ENCODE data around the gene SFTPD. TPM values are rescaled to one million over a fixed set of nuclear protein-coding genes. Genes with fewer than 3 reads are reported as not detected.

Gene SFTPD
- 0.54 and 1.1 TPM in 2 replicates for total RNA-seq (2021; fragmentation: NEBNext Ultra II Directional; extraction: Animal tissue kit (Norgen Biotek cat#: 25700))
- polyA plus RNA-seq (2011; rRNA removed), result 0.20 and 0.21 TPM in 2 replicates
- polyA plus RNA-seq (2011; cell fraction: cytosol; rRNA removed), result 0.57 TPM
- 0.58 TPM for polyA plus RNA-seq (2011; cell fraction: nucleus; rRNA removed)
- 0.33 to 0.93 TPM (median 0.69 TPM) in 4 replicates for polyA plus RNA-seq (2012, experiment 1 of 2)
- 0.39 TPM for polyA plus RNA-seq (2012, experiment 2 of 2)
- 0.32 TPM for polyA plus RNA-seq (2013, experiment 1 of 2)
- polyA plus RNA-seq (2013, experiment 2 of 2), result 0.33 TPM
- polyA minus RNA-seq (2011; rRNA and poly(A)+ RNA removed), result 0.17 and 0.38 TPM in 2 replicates
- not detected for polyA minus RNA-seq (2011; cell fraction: cytosol; rRNA and poly(A)+ RNA removed)
- polyA minus RNA-seq (2011; cell fraction: nucleus; rRNA and poly(A)+ RNA removed), result not detected
- long read RNA-seq, experiment 1, result 0 reads
- long read RNA-seq, experiment 2, result 0 reads

DNA sequence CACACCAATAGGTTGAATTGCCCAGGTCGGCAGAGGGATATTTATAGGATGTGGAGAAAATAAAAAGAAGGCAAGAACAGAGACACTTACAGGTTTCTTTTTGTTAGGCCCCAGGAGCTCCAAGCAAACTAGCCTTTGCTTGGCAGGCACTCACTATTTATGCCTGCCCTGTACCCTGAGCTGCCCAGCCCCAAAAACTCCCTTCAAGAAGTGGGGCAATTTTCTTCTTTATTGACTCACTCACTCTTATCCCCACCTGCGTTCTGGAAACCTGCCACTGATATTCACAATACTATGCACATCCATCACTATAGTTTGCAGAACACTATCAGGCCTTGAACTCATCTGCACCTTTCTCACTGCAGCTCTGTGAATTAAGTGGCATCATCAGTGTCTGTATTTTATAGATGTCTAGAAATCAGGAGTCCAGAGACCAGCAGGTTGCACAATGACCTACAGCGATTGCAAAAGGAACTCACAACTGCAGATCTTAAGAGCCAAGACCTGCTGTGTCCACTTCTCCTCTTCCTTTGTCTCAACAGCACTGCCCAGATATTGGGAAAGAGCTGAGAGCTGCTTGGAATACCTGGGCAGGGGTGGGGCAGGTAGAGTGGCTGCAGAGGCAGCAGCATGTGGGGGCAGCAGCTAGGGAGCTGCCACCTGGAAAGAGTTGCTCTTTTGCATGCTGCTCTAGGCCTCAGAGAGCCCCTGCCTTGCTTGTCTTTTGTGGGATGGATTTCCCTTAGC lies at the start of gene SFTPD:
Gene SFTPD (minus strand): TSS at position 130 of the 747 bp plus-strand sequence. CDS start 2,446 bp downstream, outside the sequence.
- no peak within 1 kb of the TSS for H2BK12ac ChIP-seq (ENCODE audit: low read depth, low read length)
- H3K4me2 ChIP-seq (ENCODE audit: insufficient read depth in 1 of 2, low read depth in 2 of 2, low read length in 2 of 2), result no peak within 1 kb of the TSS
- H3K27me3 ChIP-seq (replicated peaks in 1 of 4; ENCODE audit: control insufficient read depth in 3 of 4, extremely low read depth in 1 of 4, insufficient read depth in 3 of 4, low read length in 3 of 4), result no peaks in the 10 kb centered on the region
- H2BK15ac ChIP-seq (ENCODE audit: low read length), result no peak within 1 kb of the TSS
- ChIA-PET POLR2A (ENCODE audit: partially characterized antibody) (no interaction called here), CTCF (ENCODE audit: partially characterized antibody) (interaction anchor here (0.5 to 1.9 kb wide), 6 partner anchors 17 to 98 kb away, joined by 3 to 7 read pairs (median 4); no protein-coding TSS in a partner anchor)
- no peak within 1 kb of the TSS for H2AK5ac ChIP-seq (ENCODE audit: low read depth, low read length)
- no peak for FAIRE-seq
- no peak within 1 kb of the TSS for H3K9ac ChIP-seq (replicated peaks in 1 of 4; ENCODE audit: extremely low read depth in 1 of 4, low read depth in 3 of 4, low read length in 3 of 4)
- H2BK20ac ChIP-seq (ENCODE audit: low read length), result 0 out of 2 replicates have a peak within 1 kb of the TSS, but pooled peaks have one; percentile 27
- no peak within 1 kb of the TSS for H3K4ac ChIP-seq (replicated peaks; ENCODE audit: insufficient read length, low read depth, low read length)
- no peak within 1 kb of the TSS for H3K56ac ChIP-seq (replicated peaks; ENCODE audit: insufficient read length, low read depth, low read length)
- no peak within 1 kb of the TSS for H4K91ac ChIP-seq (replicated peaks; ENCODE audit: insufficient read length, low read length)
- H3K18ac ChIP-seq (ENCODE audit: extremely low read depth, low read length), result no peak within 1 kb of the TSS
- H3K14ac ChIP-seq (ENCODE audit: insufficient read length), result no peak within 1 kb of the TSS
- H2BK5ac ChIP-seq (ENCODE audit: low read depth, low read length), result no peak within 1 kb of the TSS
- H3K9me3 ChIP-seq (ENCODE audit: insufficient read depth in 2 of 2, low read depth in 1 of 2, low read length in 1 of 2), result peaks cover 8 to 12% of the 10 kb centered on the region in 2 experiments; a peak in 3 of 4 replicates
- H3K27ac ChIP-seq (ENCODE audit: low read depth, low read length), result no peak within 1 kb of the TSS
- H3K4me1 ChIP-seq (replicated peaks in 1 of 4; ENCODE audit: control insufficient read depth in 3 of 4, insufficient read depth in 4 of 4, low read length in 3 of 4), result peaks cover 5 to 13% (median 7%) of the 10 kb centered on the region in 4 experiments; a peak in 6 of 7 replicates
- H3K79me1 ChIP-seq (ENCODE audit: low read depth, low read length), result no peaks in the 10 kb centered on the region
- TF ChIP-seq CEBPB (IDR thresholded peaks at IDR 0.05; ENCODE audit: low read depth, low read length), result peak; percentile 72
- TF ChIP-seq, protein P1, sequence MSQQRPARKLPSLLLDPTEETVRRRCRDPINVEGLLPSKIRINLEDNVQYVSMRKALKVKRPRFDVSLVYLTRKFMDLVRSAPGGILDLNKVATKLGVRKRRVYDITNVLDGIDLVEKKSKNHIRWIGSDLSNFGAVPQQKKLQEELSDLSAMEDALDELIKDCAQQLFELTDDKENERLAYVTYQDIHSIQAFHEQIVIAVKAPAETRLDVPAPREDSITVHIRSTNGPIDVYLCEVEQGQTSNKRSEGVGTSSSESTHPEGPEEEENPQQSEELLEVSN (IDR thresholded peaks at IDR 0.05), result no peak
- TF ChIP-seq, protein P2, sequence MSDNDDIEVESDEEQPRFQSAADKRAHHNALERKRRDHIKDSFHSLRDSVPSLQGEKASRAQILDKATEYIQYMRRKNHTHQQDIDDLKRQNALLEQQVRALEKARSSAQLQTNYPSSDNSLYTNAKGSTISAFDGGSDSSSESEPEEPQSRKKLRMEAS (IDR thresholded peaks at IDR 0.05), result peak; percentile 27; the same call in 1 of the 2 replicates
- TF ChIP-seq ASH2L (IDR thresholded peaks at IDR 0.05; ENCODE audit: low read length), result no peak
- no peak within 1 kb of the TSS for H4K8ac ChIP-seq (ENCODE audit: extremely low read depth, insufficient read depth, low read length)
- H3K4me3 ChIP-seq (ENCODE audit: extremely low read depth in 1 of 4, insufficient read depth in 2 of 4, low read depth in 3 of 4, low read length in 4 of 4), result no peak within 1 kb of the TSS
- no peak within 1 kb of the TSS for H2BK120ac ChIP-seq (replicated peaks; ENCODE audit: low read depth, low read length)
- H3K79me2 ChIP-seq (ENCODE audit: control insufficient read depth in 1 of 2, insufficient read depth in 2 of 2, low read length in 2 of 2), result no peaks in the 10 kb centered on the region
- H4K20me1 ChIP-seq (replicated peaks in 1 of 2; ENCODE audit: control insufficient read depth in 1 of 2, insufficient read depth in 2 of 2, low read length in 2 of 2), result no peaks in the 10 kb centered on the region
- no peaks in the 10 kb centered on the region for H3K36me3 ChIP-seq (ENCODE audit: control insufficient read depth in 2 of 4, insufficient read depth in 4 of 4, low read length in 3 of 4)
- no peak within 1 kb of the TSS for H3K23ac ChIP-seq (ENCODE audit: insufficient read length)
- WGBS, 2 experiments (ENCODE audit: extremely low coverage in 1 of 2, insufficient coverage in 1 of 2, insufficient read length in 1 of 2, insufficient replicate concordance in 2 of 2, low coverage in 1 of 2, low lambda C conversion rate in 2 of 2, missing lambda C conversion rate in 1 of 2), result 83% methylated on average over 3 of the region's 3 CpGs; no CpG with 5 or more reads in 1 of the 2 experiments
- DNase-seq (ENCODE audit: low read depth in 1 of 2, low spot score in 2 of 2), result no peak
- H4K5ac ChIP-seq (ENCODE audit: insufficient read length, low read depth, low read length), result no peak within 1 kb of the TSS
- H3K23me2 ChIP-seq (ENCODE audit: low read depth, low read length), result no peaks in the 10 kb centered on the region
- no peak within 1 kb of the TSS for H2AFZ ChIP-seq (ENCODE audit: low read length)
